ENCODE results near the gene PRDX5.

The PRDX5 gene

GRCh38 chr11:64316672-64317324 is 1.1 kb upstream of the PRDX5 start:
- ATAC-seq (ENCODE audit: low read depth) (peak; percentile 5; the same call in 2 of the 3 replicates), DNase-seq (ENCODE audit: low spot score) (peak; percentile 77)
- Histone ChIP-seq H3K4me1 (ENCODE audit: insufficient read depth, poor library complexity, severe bottlenecking) (peaks cover 12% of the 10 kb centered on the region), H3K27ac (ENCODE audit: poor library complexity, severe bottlenecking) (peak overlapping the region; percentile 95), H3K9me3 (ENCODE audit: severe bottlenecking) (no peaks in the 10 kb centered on the region), H3K4me3 (ENCODE audit: severe bottlenecking) (peak overlapping the region; percentile 74), H3K36me3 (ENCODE audit: low read depth) (peaks cover 38% of the 10 kb centered on the region), H3K27me3 (ENCODE audit: insufficient read depth, poor library complexity, severe bottlenecking) (no peaks in the 10 kb centered on the region)
- peak; percentile 18 for TF ChIP-seq CTCF (IDR thresholded peaks at IDR 0.05; ENCODE audit: poor library complexity, severe bottlenecking)

- no peak for TF ChIP-seq CTCF (IDR thresholded peaks at IDR 0.05; ENCODE audit: poor library complexity, severe bottlenecking)
- no peaks in the 10 kb centered on the region for H3K9me3 ChIP-seq (ENCODE audit: severe bottlenecking)
- ATAC-seq (ENCODE audit: low read depth) (peak; percentile 68), DNase-seq (ENCODE audit: low spot score) (peak; percentile 99)
- H3K27ac ChIP-seq (ENCODE audit: poor library complexity, severe bottlenecking): peak within 1 kb of the TSS; percentile 95
- H3K36me3 ChIP-seq (ENCODE audit: low read depth): peaks cover 44% of the 10 kb centered on the region
- H3K4me1 ChIP-seq (ENCODE audit: insufficient read depth, poor library complexity, severe bottlenecking): peaks cover 18% of the 10 kb centered on the region
- H3K27me3 ChIP-seq (ENCODE audit: insufficient read depth, poor library complexity, severe bottlenecking): no peaks in the 10 kb centered on the region
- peak within 1 kb of the TSS; percentile 74 for H3K4me3 ChIP-seq (ENCODE audit: severe bottlenecking)
Measured at GRCh38 chr11:64317325-64317960, 478 bp upstream of the PRDX5 start, which contains the start of gene TRMT112. TRMT112 (minus strand) TSS chr11:64317559; CDS start chr11:64317526, 33 bp downstream.

GRCh38 chr11:64318766-64319761 is 1.1 kb downstream of the PRDX5 start:
- no peaks in the 10 kb centered on the region for H3K27me3 ChIP-seq (ENCODE audit: insufficient read depth, poor library complexity, severe bottlenecking)
- H3K4me3 ChIP-seq (ENCODE audit: severe bottlenecking): peak overlapping the region; percentile 74
- H3K27ac ChIP-seq (ENCODE audit: poor library complexity, severe bottlenecking): peak overlapping the region; percentile 95
- no peak for TF ChIP-seq CTCF (IDR thresholded peaks at IDR 0.05; ENCODE audit: poor library complexity, severe bottlenecking)
- H3K36me3 ChIP-seq (ENCODE audit: low read depth): peaks cover 49% of the 10 kb centered on the region
- peaks cover 24% of the 10 kb centered on the region for H3K4me1 ChIP-seq (ENCODE audit: insufficient read depth, poor library complexity, severe bottlenecking)
- peak; percentile 41 for DNase-seq (ENCODE audit: low spot score)
- no peak for ATAC-seq (ENCODE audit: low read depth)
- no peaks in the 10 kb centered on the region for H3K9me3 ChIP-seq (ENCODE audit: severe bottlenecking)

GRCh38 chr11:64320556-64320955 is 2.6 kb downstream of the PRDX5 start:
- Histone ChIP-seq H3K9me3 (ENCODE audit: severe bottlenecking) (no peaks in the 10 kb centered on the region), H3K4me3 (ENCODE audit: severe bottlenecking) (no peak overlapping the region), H3K36me3 (ENCODE audit: low read depth) (peaks cover 35% of the 10 kb centered on the region), H3K4me1 (ENCODE audit: insufficient read depth, poor library complexity, severe bottlenecking) (peaks cover 38% of the 10 kb centered on the region), H3K27me3 (ENCODE audit: insufficient read depth, poor library complexity, severe bottlenecking) (no peaks in the 10 kb centered on the region), H3K27ac (ENCODE audit: poor library complexity, severe bottlenecking) (peak overlapping the region; percentile 95)
- DNase-seq (ENCODE audit: low spot score) (peak; percentile 31), ATAC-seq (ENCODE audit: low read depth) (no peak)
- no peak for TF ChIP-seq CTCF (IDR thresholded peaks at IDR 0.05; ENCODE audit: poor library complexity, severe bottlenecking)

Measured in RWPE2 (cell line).